Measurements from ENCODE around the gene STARD5.

- no peak for TF ChIP-seq USF2 (IDR thresholded peaks at IDR 0.05; ENCODE audit: low read length)
- TF ChIP-seq SIRT6 (IDR thresholded peaks at IDR 0.05; ENCODE audit: low read length) = no peak
- no peak for TF ChIP-seq POLR2A (IDR thresholded peaks at IDR 0.05; ENCODE audit: control extremely low read depth in 1 of 2, low read depth in 2 of 2, low read length in 2 of 2)
- no peak for TF ChIP-seq JUN (IDR thresholded peaks at IDR 0.05; ENCODE audit: low read depth, low read length)
- TF ChIP-seq GABPA (IDR thresholded peaks at IDR 0.05; ENCODE audit: borderline replicate concordance, insufficient read depth, low read length) = no peak
- TF ChIP-seq E2F6 (IDR thresholded peaks at IDR 0.05) = no peak
- TF ChIP-seq CTCF (IDR thresholded peaks at IDR 0.05; ENCODE audit: control extremely low read depth in 1 of 3, insufficient read depth in 1 of 3, low read depth in 1 of 3, low read length in 3 of 3) = no peak
Measured at GRCh38 chr15:81303244-81304225, 20.4 kb downstream of the STARD5 start.

All from H1 (cell line).